ENCODE data around the gene DLST.
A peak's percentile ranks its signal among the peaks of the same experiment; 100 is the strongest.

Gene DLST

DNA sequence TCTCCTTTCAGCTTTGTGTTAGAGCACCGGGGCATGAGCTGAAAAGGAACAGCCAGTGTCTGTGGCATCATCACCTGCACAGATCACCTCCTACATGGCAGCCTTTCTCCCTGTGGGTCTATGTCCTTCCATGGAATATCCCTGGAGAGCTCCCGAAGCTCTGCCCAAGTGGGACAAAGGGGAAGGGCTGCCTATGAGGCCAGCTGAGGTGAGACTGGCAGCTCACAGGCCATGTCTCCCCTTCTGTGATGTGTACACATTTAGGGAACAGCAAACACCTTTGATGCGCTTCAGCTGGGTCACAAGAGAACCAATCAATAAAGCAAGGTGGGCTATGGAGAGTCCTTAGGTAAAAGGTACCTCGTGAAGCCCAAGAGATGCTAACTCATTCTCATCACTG lies 9.9 kb upstream of the DLST start:
- Histone ChIP-seq H3K36me3 (ENCODE audit: insufficient read depth, low read length) (no peaks in the 10 kb centered on the region), H2AFZ (ENCODE audit: low read length) (no peak overlapping the region), H3K9me3 (ENCODE audit: low read length) (no peaks in the 10 kb centered on the region), H3K27me3 (ENCODE audit: insufficient read depth, low read length) (no peaks in the 10 kb centered on the region; the same call in 1 of the 2 replicates), H4K20me1 (ENCODE audit: insufficient read depth, low read length) (no peaks in the 10 kb centered on the region), H3K79me2 (ENCODE audit: insufficient read depth, low read length) (no peaks in the 10 kb centered on the region), H3K9me2 (ENCODE audit: low read depth, low read length) (no peaks in the 10 kb centered on the region), H3F3A (ENCODE audit: insufficient read depth, low read length) (no peaks in the 10 kb centered on the region), H3K27ac (ENCODE audit: low read depth, low read length, poor library complexity, severe bottlenecking) (no peak overlapping the region), H3K4me2 (ENCODE audit: low read length) (no peak overlapping the region), H3K4me1 (ENCODE audit: insufficient read depth, low read length, severe bottlenecking) (peaks cover 8% of the 10 kb centered on the region), H3K4me3 (ENCODE audit: low read depth, low read length, poor library complexity, severe bottlenecking) (no peak overlapping the region), H3K9ac (ENCODE audit: low read length) (no peak overlapping the region)
- TF ChIP-seq CTCF (IDR thresholded peaks at IDR 0.05; ENCODE audit: low read length) (no peak), EZH2 (IDR thresholded peaks at IDR 0.05; ENCODE audit: borderline replicate concordance, low read length) (no peak)

DNA sequence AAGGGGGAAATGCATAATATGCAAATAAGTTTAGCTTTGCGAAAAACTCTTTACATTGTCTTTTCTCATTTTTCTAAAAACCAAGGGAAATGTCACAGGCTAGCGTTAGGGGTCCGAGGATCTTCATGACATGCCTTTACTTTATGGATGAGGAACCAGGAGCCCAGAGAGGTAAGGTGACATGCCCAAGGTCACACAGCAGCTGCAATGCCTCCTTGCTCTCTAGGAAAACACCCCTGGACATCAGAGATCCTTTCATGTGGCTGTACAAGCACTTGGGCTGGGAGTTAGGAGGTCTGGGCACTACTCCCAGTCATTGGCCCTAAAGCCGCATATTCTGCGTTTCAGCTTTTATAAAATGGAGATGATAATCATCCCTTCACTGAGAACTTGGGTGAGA lies 6.5 kb upstream of the DLST start:
- Histone ChIP-seq H3K9me2 (ENCODE audit: low read depth, low read length) (no peaks in the 10 kb centered on the region), H4K20me1 (ENCODE audit: insufficient read depth, low read length) (no peaks in the 10 kb centered on the region), H3K9ac (ENCODE audit: low read length) (no peak overlapping the region), H3K4me3 (ENCODE audit: low read depth, low read length, poor library complexity, severe bottlenecking) (no peak overlapping the region), H3K9me3 (ENCODE audit: low read length) (no peaks in the 10 kb centered on the region), H2AFZ (ENCODE audit: low read length) (no peak overlapping the region), H3K4me2 (ENCODE audit: low read length) (no peak overlapping the region), H3F3A (ENCODE audit: insufficient read depth, low read length) (no peaks in the 10 kb centered on the region), H3K27me3 (ENCODE audit: insufficient read depth, low read length) (no peaks in the 10 kb centered on the region), H3K27ac (ENCODE audit: low read depth, low read length, poor library complexity, severe bottlenecking) (no peak overlapping the region), H3K79me2 (ENCODE audit: insufficient read depth, low read length) (no peaks in the 10 kb centered on the region), H3K4me1 (ENCODE audit: insufficient read depth, low read length, severe bottlenecking) (peaks cover 8% of the 10 kb centered on the region), H3K36me3 (ENCODE audit: insufficient read depth, low read length) (no peaks in the 10 kb centered on the region)
- TF ChIP-seq CTCF (IDR thresholded peaks at IDR 0.05; ENCODE audit: low read length) (no peak), EZH2 (IDR thresholded peaks at IDR 0.05; ENCODE audit: borderline replicate concordance, low read length) (no peak)

DNA sequence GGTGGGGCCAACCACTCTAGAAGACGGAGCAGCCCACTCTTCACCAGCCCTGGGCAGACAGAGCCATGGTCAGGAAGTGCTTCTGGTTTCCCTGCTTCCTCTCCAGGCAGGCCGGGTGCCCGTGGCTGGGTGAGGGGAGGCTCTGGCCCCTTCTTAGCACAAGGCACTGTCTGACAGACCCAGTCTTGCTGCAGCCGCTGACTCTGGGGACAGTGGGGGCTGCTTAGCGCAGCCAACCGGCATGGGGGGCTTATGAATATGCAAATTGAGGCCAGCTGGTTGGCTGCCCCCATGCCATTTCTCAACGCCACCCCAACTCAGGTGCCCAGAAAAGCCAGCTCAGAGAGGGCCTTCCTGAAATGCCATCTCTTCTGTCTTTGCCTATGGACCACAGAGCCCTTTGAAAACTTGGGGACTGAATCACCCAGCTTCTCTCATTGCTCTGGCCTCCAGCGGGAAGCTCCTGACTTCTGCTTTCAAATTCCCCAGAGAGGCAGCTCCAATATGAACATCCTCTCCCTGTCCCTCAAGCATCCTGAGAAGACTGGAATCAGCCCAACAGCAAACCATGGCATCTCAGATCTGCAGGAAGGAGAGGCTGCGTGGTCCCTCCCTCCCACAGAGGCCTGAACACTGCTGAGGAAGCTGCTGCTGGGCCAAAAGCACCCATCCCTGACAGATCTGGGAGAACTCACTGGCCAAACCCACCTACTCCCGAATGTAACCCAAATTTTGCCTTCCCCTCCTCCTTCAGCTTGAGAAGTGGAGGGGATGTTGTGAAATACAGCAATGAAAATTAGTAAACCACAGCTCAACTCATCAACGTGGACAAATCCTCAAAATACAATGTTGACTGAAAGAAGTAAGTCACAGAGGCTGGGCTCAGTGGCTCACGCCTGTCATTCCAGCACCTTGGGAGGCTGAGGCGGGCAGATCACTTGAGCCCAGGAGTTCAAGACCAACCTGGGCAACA lies 5.5 kb upstream of the DLST start, which contains the start of gene PROX2:
Gene PROX2, minus strand, starts transcription at position 205 of the 973 bp plus-strand sequence. CDS start 12,311 bp downstream, outside the sequence.
- Histone ChIP-seq H3K4me2 (ENCODE audit: low read length) (peak within 1 kb of the TSS; percentile 32), H3K36me3 (ENCODE audit: insufficient read depth, low read length) (no peaks in the 10 kb centered on the region), H4K20me1 (ENCODE audit: insufficient read depth, low read length) (no peaks in the 10 kb centered on the region), H3K9me2 (ENCODE audit: low read depth, low read length) (no peaks in the 10 kb centered on the region), H3K4me3 (ENCODE audit: low read depth, low read length, poor library complexity, severe bottlenecking) (no peak within 1 kb of the TSS), H3K9me3 (ENCODE audit: low read length) (no peaks in the 10 kb centered on the region), H3K27me3 (ENCODE audit: insufficient read depth, low read length) (no peaks in the 10 kb centered on the region), H2AFZ (ENCODE audit: low read length) (no peak within 1 kb of the TSS), H3K9ac (ENCODE audit: low read length) (no peak within 1 kb of the TSS), H3K4me1 (ENCODE audit: insufficient read depth, low read length, severe bottlenecking) (peaks cover 12% of the 10 kb centered on the region), H3K27ac (ENCODE audit: low read depth, low read length, poor library complexity, severe bottlenecking) (no peak within 1 kb of the TSS), H3K79me2 (ENCODE audit: insufficient read depth, low read length) (no peaks in the 10 kb centered on the region), H3F3A (ENCODE audit: insufficient read depth, low read length) (no peaks in the 10 kb centered on the region)
- TF ChIP-seq EZH2 (IDR thresholded peaks at IDR 0.05; ENCODE audit: borderline replicate concordance, low read length) (no peak), CTCF (IDR thresholded peaks at IDR 0.05; ENCODE audit: low read length) (no peak)

Data from OCI-LY1 (cell line).